Endothelial cell of umbilical vein (primary cell): ENCODE measurements around the gene SNX2. TPM values are rescaled to one million over a fixed set of nuclear protein-coding genes. Genes with fewer than 3 reads are reported as not detected.
"Not testable (repeated sequence)": the region's sequence is repeated elsewhere in the genome, so short reads cannot be mapped to it uniquely, and the experiment has no call there.

ENCODE experiments used
- BruUV-seq: library from RNA; stranded (reverse); fragments of 400-500 nt; replicated peaks from 2 replicates; lab custom pipeline; 2021; lab: Mats Ljungman, UMichigan
- CTCF ChIA-PET: fragments of 300-600, 350-600 bp; sonication (Branson Sonifier 250); formaldehyde crosslinking; loops from one replicate; lab custom pipeline; 2021; ENCODE audit warnings: antibody characterized with exemption, inconsistent platforms; lab: Charles Lee
- POLR2A ChIA-PET: fragments of 300-600, 350-600 bp; sonication (Branson Sonifier 250); formaldehyde crosslinking; loops from one replicate; lab custom pipeline; 2021; ENCODE audit warnings: antibody characterized with exemption, inconsistent platforms; lab: Charles Lee
- DNase-seq: peaks from one replicate; pipeline ENCODE4 v3.0.0-alpha.2; 2011; ENCODE audit warnings: low read depth, low spot score
- FAIRE-seq: peaks from 2 replicates; lab custom pipeline; 2011; peaks lifted over from hg19 to GRCh38; lab: Jason Lieb, UNC
- H2AFZ ChIP-seq: 2 replicates; pipeline ENCODE4 v1.6.0; 2012; ENCODE audit warnings: low read depth, low read length, control low read depth, inconsistent platforms
- H3K27ac ChIP-seq: 2 replicates; pipeline ENCODE4 v1.5.1; 2011; ENCODE audit warnings: low read depth, mild to moderate bottlenecking, control low read depth, low read length, moderate library complexity; ENCODE audit not compliant: insufficient read depth
- H3K27me3 ChIP-seq, 2 experiments: 2 replicates each; pipeline versions ENCODE4 v1.6.0 to v1.6.1; 2011; ENCODE audit warnings: low read length in 2 of 2, mixed read lengths in 1 of 2; ENCODE audit not compliant: control insufficient read depth in 2 of 2, insufficient read depth in 2 of 2
- H3K36me3 ChIP-seq, 2 experiments: 2 replicates in 1 of 2; 3 replicates in 1 of 2; pipeline ENCODE4 v1.5.1; 2011; ENCODE audit warnings: low read length in 2 of 2, mild to moderate bottlenecking in 1 of 2, moderate library complexity in 1 of 2; ENCODE audit not compliant: control insufficient read depth in 2 of 2, insufficient read depth in 2 of 2; ENCODE audit errors: extremely low read depth in 1 of 2
- H3K4me1 ChIP-seq: 3 replicates; pipeline ENCODE4 v1.5.1; 2011; ENCODE audit warnings: mild to moderate bottlenecking, low read length; ENCODE audit not compliant: control insufficient read depth, insufficient read depth; ENCODE audit errors: extremely low read depth
- H3K4me2 ChIP-seq: 2 replicates; pipeline ENCODE4 v1.6.1; 2011; ENCODE audit warnings: low read length, control low read depth, mixed read lengths; ENCODE audit not compliant: insufficient read depth
- H3K4me3 ChIP-seq, 3 experiments: fragments of 200-600 bp in 1 of 3; sonication (generic), shearing (Covaris generic) in 1 of 3; replicated peaks in 1 of 3; 2 replicates each; pipeline ENCODE4 v1.5.1; 2011 to 2016; ENCODE audit warnings: control low read depth in 3 of 3, low read length in 3 of 3, mild to moderate bottlenecking in 2 of 3, inconsistent platforms in 1 of 3, low read depth in 1 of 3, moderate library complexity in 1 of 3; ENCODE audit not compliant: insufficient read depth in 1 of 3
- H3K79me2 ChIP-seq: 2 replicates; pipeline ENCODE4 v1.6.0; 2012; ENCODE audit warnings: low read length, inconsistent platforms; ENCODE audit not compliant: control insufficient read depth, insufficient read depth
- H3K9ac ChIP-seq: replicated peaks from 2 replicates; pipeline ENCODE3; 2011; ENCODE audit warnings: low read length, control low read depth; ENCODE audit not compliant: insufficient read depth; ENCODE audit errors: extremely low read depth
- H3K9me1 ChIP-seq: replicated peaks from 3 replicates; pipeline ENCODE4 v1.6.0; 2011; ENCODE audit warnings: mild to moderate bottlenecking, low read length; ENCODE audit not compliant: control insufficient read depth, insufficient read depth; ENCODE audit errors: extremely low read depth
- H3K9me3 ChIP-seq: replicated peaks from 2 replicates; pipeline ENCODE4 v1.5.1; 2012; ENCODE audit warnings: low read length, inconsistent platforms; ENCODE audit not compliant: control insufficient read depth, insufficient read depth
- H4K20me1 ChIP-seq: replicated peaks from 2 replicates; pipeline ENCODE3; 2011; ENCODE audit warnings: mild to moderate bottlenecking, low read length; ENCODE audit not compliant: control insufficient read depth, insufficient read depth; ENCODE audit errors: extremely low read depth
- FOS ChIP-seq: IDR thresholded peaks from 2 replicates; pipeline ENCODE4 v1.6.1; 2011; ENCODE audit warnings: mild to moderate bottlenecking, low read length, moderate library complexity, borderline replicate concordance; ENCODE audit not compliant: insufficient read depth
- GATA2 ChIP-seq: IDR thresholded peaks from 2 replicates; pipeline ENCODE4 v1.7.0; 2011; ENCODE audit warnings: low read depth, mild to moderate bottlenecking, moderate library complexity, mixed read lengths, low read length; ENCODE audit not compliant: insufficient read length, insufficient read depth
- dilution Hi-C: fragments of 300-500 bp; cut with MboI; formaldehyde crosslinking; loops from one replicate; pipeline ENCODE4 v1.15.0; 2019; ENCODE audit warnings: low sequenced_read_pairs; ENCODE audit not compliant: extremely low pct_ligation_motif_present
- intact Hi-C: fragments of 100-400 bp; cut with micrococcal nuclease; formaldehyde crosslinking; loops from one replicate; pipeline ENCODE4 v1.10.0; 2022
- polyA plus RNA-seq, 4 experiments: library from polyadenylated mRNA; depleted of rRNA in 3 of 4; stranded (reverse) in 3 of 4; unstranded in 1 of 4; fragments of >200 nt; gene quantifications; 2 replicates each; pipeline versions ENCODE4 v1.2.1 to v1.2.3, GENCODE V29; 2011 to 2012; ENCODE audit warnings: missing spikeins in 1 of 4
- total RNA-seq: library from RNA; stranded (reverse); gene quantifications from 2 replicates; pipeline ENCODE4 v1.2.3, GENCODE V29; 2021

The SNX2 gene
- total and polyA plus RNA-seq, 2 donors (not counting 3 experiments of a cell fraction or from before 2014, with no cell fraction given) = 14.4 to 51.2 TPM

DNA sequence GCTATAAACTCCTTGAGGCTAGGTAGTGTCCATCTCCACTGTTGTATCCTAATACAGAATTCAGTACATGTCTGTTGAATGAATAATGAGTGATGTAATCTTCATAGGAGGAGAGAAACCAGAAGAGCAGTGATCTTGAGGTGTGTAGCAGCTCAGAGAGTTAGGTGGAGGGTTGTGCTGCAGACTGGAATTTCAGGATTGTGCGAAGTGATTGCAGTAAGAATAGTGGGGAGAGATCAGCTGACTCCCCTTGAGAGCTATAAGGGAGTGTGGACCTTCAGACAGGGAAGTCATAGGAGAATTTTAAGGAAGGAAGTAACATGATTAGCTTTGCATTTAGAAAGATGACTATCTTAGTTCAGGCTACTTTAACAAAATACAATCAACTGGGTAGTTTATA is 74.9 kb downstream of the SNX2 start:
- no peaks in the 10 kb centered on the region for H4K20me1 ChIP-seq
- H3K9ac ChIP-seq = no peak overlapping the region
- H2AFZ ChIP-seq = no peak overlapping the region
- no peaks in the 10 kb centered on the region for H3K36me3 ChIP-seq
- BruUV-seq = no TSS peak
- no peak for DNase-seq
- no peaks in the 10 kb centered on the region for H3K9me3 ChIP-seq
- intact Hi-C loops = loop anchor here (5.0 to 10.0 kb wide), 3 partner anchors 243 to 665 kb away; partner anchors contain the start of gene CSNK1G3
- peaks cover 12% of the 10 kb centered on the region for H3K4me1 ChIP-seq
- dilution Hi-C loops = no loop called here
- ChIA-PET CTCF (interaction anchor here (1.2 to 1.3 kb wide), 2 partner anchors 9 to 334 kb away, joined by 3 to 4 read pairs; no protein-coding TSS in a partner anchor), POLR2A (no interaction called here)
- H3K27ac ChIP-seq = no peak overlapping the region
- no peak for FAIRE-seq
- H3K27me3 ChIP-seq = no peaks in the 10 kb centered on the region
- no peaks in the 10 kb centered on the region for H3K9me1 ChIP-seq
- no peak overlapping the region for H3K4me2 ChIP-seq
- no peak overlapping the region for H3K4me3 ChIP-seq
- no peaks in the 10 kb centered on the region for H3K79me2 ChIP-seq
- TF ChIP-seq FOS (no peak), GATA2 (peak; percentile 31)

DNA sequence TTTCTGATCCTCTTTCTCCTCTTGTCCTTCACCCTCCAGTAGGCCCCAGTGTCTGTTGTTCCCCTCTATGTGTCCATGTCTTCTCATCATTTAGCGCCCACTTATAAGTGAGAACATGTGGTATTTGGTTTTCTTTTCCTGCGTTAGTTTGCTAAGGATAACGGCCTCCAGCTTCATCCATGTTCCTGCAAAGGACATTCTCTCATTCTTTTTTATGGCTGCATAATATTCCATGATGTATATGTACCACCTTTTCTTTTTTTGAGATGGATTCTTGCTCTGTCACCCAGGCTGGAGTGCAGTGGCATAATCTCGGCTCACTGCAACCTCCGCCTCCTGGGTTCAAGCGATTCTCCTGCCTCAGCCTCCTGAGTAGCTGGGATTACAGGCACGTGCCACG is 82.7 kb downstream of the SNX2 start:
- H3K27ac ChIP-seq, FAIRE-seq, DNase-seq, H4K20me1 ChIP-seq, H2AFZ ChIP-seq, H3K79me2 ChIP-seq, intact Hi-C loops, H3K4me2 ChIP-seq, H3K4me1 ChIP-seq, H3K9me3 ChIP-seq, POLR2A ChIA-PET, H3K9ac ChIP-seq, dilution Hi-C loops, H3K27me3 ChIP-seq, H3K36me3 ChIP-seq, H3K4me3 ChIP-seq, H3K9me1 ChIP-seq, BruUV-seq: not testable (repeated sequence)
- CTCF ChIA-PET = interaction anchor here (1.4 kb wide), 1 partner anchor 10 kb away, joined by 5 read pairs; no protein-coding TSS in a partner anchor
